ENCODE measurements around the gene FKTN.

The FKTN gene

GRCh38 chr9:105679257-105680022 lies 121.5 kb downstream of the FKTN start:
- no peak overlapping the region for H3K27ac Mint-ChIP-seq
- H3K36me3 Mint-ChIP-seq (ENCODE audit: low read depth) = no peaks in the 10 kb centered on the region
- no peak overlapping the region for H3K4me3 Mint-ChIP-seq
- peaks cover 9% of the 10 kb centered on the region for H3K27me3 Mint-ChIP-seq (ENCODE audit: low read depth)
- H3K9me3 Mint-ChIP-seq = no peaks in the 10 kb centered on the region
- no peaks in the 10 kb centered on the region for H3K4me1 Mint-ChIP-seq (ENCODE audit: low read depth)

- peaks cover 16% of the 10 kb centered on the region for H3K27me3 Mint-ChIP-seq (ENCODE audit: low read depth)
- H3K9me3 Mint-ChIP-seq = no peaks in the 10 kb centered on the region
- H3K36me3 Mint-ChIP-seq (ENCODE audit: low read depth) = no peaks in the 10 kb centered on the region
- no peak overlapping the region for H3K27ac Mint-ChIP-seq
- H3K4me1 Mint-ChIP-seq (ENCODE audit: low read depth) = no peaks in the 10 kb centered on the region
- H3K4me3 Mint-ChIP-seq = no peak overlapping the region
Observed at GRCh38 chr9:105681313-105681712, 123.4 kb downstream of the FKTN start.

- Mint-ChIP-seq H3K36me3 (ENCODE audit: low read depth) (no peaks in the 10 kb centered on the region), H3K4me1 (ENCODE audit: low read depth) (no peaks in the 10 kb centered on the region), H3K9me3 (no peaks in the 10 kb centered on the region), H3K27ac (no peak overlapping the region), H3K27me3 (ENCODE audit: low read depth) (peaks cover 16% of the 10 kb centered on the region), H3K4me3 (no peak overlapping the region)
Observed at GRCh38 chr9:105681724-105682123, 123.8 kb downstream of the FKTN start.

- Mint-ChIP-seq H3K9me3 (no peaks in the 10 kb centered on the region), H3K36me3 (ENCODE audit: low read depth) (no peaks in the 10 kb centered on the region), H3K27me3 (ENCODE audit: low read depth) (peaks cover 13% of the 10 kb centered on the region), H3K27ac (no peak overlapping the region), H3K4me3 (no peak overlapping the region), H3K4me1 (ENCODE audit: low read depth) (no peaks in the 10 kb centered on the region)
Observed at GRCh38 chr9:105683688-105684275, 125.9 kb downstream of the FKTN start.

GRCh38 chr9:105686936-105687335 lies 129.0 kb downstream of the FKTN start:
- Mint-ChIP-seq H3K9me3 (no peaks in the 10 kb centered on the region), H3K27ac (no peak overlapping the region), H3K27me3 (ENCODE audit: low read depth) (peaks cover 36% of the 10 kb centered on the region), H3K4me1 (ENCODE audit: low read depth) (no peaks in the 10 kb centered on the region), H3K36me3 (ENCODE audit: low read depth) (no peaks in the 10 kb centered on the region), H3K4me3 (no peak overlapping the region)

All from T-helper 1 cell treated with Interleukin-12 subunit alpha and Interleukin-12 subunit beta and Interleukin-4 antibody, amounts not matched to agents 30 μg/mL and 1 μg/mL, for 36 hours (primary cell).